ENCODE results near the gene GDE1.

The GDE1 gene

DNA sequence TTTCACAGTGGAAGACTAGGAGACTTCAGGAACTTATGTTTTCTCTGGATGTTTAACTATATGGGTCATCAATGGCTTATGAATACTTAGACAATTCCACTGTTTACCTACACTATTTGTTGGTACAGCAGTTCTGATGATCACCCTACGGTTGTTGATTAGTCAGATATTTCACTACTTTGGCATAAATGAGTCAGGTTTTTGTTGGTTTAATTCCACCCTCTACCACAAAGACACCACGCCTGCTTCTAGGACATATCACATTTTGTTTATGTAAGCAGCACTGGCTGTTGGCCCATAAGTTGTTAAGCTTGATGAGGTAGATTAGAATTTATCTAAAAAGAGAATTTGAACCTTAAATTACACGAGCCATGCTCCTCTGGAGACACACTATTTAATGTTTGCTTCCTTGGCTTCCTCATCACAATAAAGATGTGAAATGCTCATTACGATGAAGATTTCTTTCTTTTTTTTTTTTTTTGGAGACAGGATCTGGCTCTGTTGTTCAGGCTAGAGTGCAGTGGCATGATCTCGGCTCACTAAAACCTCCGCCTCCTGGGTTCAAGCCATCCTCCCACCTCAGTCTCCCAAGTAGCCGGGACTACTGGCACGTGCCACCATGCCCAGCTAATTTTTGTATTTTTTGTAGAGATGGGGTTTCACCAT lies 4.3 kb downstream of the GDE1 start:
- no peak for DNase-seq (ENCODE audit: low spot score)
- Histone ChIP-seq H3K4me3 (no peak overlapping the region), H3K27ac (no peak overlapping the region)
- TF ChIP-seq, protein P1, sequence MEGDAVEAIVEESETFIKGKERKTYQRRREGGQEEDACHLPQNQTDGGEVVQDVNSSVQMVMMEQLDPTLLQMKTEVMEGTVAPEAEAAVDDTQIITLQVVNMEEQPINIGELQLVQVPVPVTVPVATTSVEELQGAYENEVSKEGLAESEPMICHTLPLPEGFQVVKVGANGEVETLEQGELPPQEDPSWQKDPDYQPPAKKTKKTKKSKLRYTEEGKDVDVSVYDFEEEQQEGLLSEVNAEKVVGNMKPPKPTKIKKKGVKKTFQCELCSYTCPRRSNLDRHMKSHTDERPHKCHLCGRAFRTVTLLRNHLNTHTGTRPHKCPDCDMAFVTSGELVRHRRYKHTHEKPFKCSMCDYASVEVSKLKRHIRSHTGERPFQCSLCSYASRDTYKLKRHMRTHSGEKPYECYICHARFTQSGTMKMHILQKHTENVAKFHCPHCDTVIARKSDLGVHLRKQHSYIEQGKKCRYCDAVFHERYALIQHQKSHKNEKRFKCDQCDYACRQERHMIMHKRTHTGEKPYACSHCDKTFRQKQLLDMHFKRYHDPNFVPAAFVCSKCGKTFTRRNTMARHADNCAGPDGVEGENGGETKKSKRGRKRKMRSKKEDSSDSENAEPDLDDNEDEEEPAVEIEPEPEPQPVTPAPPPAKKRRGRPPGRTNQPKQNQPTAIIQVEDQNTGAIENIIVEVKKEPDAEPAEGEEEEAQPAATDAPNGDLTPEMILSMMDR (IDR thresholded peaks at IDR 0.05): no peak

DNA sequence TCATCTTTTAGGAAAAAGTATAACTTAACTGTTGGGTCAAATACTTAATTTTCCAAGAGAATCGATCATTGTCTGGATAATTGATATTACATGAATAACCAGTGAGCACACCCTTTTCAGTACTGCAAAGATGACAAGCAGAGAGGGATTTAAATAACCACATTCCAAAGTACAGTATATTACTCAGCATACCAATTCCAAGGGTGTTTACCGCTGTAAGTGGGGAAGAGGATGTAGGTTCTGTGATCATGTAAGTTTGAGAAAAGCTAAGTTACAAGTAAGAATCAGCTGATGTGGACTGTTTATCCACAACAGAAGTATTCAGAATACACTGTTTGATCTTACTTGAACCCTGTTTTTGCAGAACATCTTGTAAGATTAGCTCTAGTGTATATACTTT lies 6.1 kb downstream of the GDE1 start:
- no peak for DNase-seq (ENCODE audit: low spot score)
- no peak overlapping the region for H3K4me3 ChIP-seq
- TF ChIP-seq, protein P1 (IDR thresholded peaks at IDR 0.05): no peak
- H3K27ac ChIP-seq: no peak overlapping the region

DNA sequence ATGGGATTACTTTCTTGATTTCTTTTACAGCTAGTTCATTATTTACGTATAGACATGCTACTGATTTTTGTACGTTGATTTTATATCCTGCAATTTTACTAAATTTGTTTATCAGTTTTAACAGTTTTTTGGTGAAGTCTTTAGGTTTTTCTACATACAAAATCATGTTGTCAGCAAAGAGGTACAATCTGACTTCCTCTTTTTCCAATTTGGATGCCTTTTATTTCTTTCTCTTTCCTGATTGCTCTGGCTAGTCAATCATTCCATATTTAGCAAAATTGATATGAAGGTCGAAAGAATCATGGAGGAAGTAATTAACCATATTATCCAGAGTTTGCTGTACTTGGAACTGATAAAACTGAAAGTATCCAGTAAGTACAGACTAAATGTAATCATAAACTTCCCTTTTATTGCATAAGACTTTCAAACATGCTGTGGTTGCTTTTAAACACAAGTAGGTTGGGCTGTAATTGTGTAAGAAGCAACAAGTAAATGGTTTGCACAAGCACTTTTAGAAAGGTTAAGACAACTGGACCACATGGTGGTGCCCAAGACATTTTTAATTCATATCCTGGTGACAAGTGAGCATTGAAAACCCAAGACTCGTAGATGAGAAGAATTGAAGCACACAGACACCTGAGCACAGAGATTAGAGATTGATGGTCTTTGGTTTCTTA lies 8.4 kb downstream of the GDE1 start:
- Histone ChIP-seq H3K4me3 (no peak overlapping the region), H3K27ac (no peak overlapping the region)
- TF ChIP-seq, protein P1 (IDR thresholded peaks at IDR 0.05): no peak
- DNase-seq (ENCODE audit: low spot score): no peak

DNA sequence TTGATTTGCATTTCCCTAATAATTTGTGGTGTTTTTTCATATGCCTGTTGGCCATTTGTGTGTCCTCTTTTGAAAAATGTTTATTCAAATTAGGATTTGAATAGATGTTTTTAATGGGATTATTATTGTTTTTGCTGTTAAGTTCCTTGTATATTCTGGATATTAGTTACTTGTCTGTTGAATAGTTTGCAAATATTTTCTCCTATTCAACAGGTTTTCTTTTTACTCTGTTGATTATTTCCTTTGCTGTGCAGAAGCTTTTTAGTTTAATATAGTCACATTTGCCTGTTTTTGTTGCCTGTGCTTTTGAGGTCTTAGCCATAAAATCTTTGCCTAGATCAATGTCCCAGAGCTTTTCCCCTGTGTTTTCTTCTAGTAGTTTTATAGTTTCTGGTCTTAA lies 9.6 kb downstream of the GDE1 start:
- TF ChIP-seq, protein P1 (IDR thresholded peaks at IDR 0.05): no peak
- Histone ChIP-seq H3K4me3 (no peak overlapping the region), H3K27ac (no peak overlapping the region)
- no peak for DNase-seq (ENCODE audit: low spot score)

GRCh38 chr16:19507867-19508266 lies 14.0 kb downstream of the GDE1 start:
- DNase-seq (ENCODE audit: low spot score): no peak
- H3K27ac ChIP-seq: no peak overlapping the region
- no peak overlapping the region for H3K4me3 ChIP-seq
- TF ChIP-seq, protein P1 (IDR thresholded peaks at IDR 0.05): no peak

DNA sequence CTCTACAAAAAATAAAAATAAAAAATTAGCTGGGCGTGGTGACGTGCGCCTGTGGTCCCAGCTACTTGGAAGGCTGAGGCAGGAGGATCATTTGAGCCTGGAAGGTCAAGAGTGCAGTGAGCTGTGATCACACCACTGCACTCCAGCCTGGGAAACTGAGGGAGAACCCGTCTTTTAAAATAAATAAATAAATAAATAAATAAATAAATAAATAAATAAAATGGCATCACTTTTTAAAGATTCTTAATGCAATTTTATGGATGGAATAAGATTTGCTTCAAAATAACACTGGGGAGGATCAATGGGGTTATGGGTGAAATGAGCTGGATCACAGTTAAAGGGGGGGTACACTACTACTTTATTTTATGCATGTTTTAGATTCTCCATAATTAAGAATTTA lies 14.9 kb downstream of the GDE1 start:
- TF ChIP-seq, protein P1 (IDR thresholded peaks at IDR 0.05): no peak
- Histone ChIP-seq H3K27ac (no peak overlapping the region), H3K4me3 (no peak overlapping the region)
- no peak for DNase-seq (ENCODE audit: low spot score)

All from coronary artery (tissue), 2 donors.